HG02870 (cell line): ENCODE results near the gene CREB3.

Experiments used
- ATAC-seq: cut with Tn5 transposase; IDR thresholded peaks from one replicate; pipeline ENCODE4 v1.9.1; 2021; ENCODE audit warnings: mild to moderate bottlenecking, moderate library complexity; ENCODE audit not compliant: unreplicated experiment

Gene CREB3

DNA sequence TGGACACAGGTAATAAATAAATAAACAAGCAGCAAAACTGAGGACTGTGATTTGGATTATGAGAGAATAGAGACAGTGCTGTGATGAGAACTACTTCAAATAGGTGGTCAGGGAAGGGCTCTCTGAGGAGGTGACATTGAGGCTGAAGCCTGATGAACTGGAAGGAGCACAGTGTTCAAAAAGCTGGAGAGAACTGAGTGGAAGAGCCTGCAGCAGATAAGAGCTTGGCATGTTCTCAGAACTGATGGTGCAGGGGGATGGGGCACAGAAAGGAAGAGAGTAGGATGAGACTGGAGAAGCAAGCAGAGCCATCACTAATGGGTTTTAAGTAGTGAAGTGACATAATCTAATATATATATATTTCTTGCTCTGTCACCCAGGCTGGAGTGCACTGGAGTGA is 31.5 kb upstream of the CREB3 start:
- no peak for ATAC-seq

DNA sequence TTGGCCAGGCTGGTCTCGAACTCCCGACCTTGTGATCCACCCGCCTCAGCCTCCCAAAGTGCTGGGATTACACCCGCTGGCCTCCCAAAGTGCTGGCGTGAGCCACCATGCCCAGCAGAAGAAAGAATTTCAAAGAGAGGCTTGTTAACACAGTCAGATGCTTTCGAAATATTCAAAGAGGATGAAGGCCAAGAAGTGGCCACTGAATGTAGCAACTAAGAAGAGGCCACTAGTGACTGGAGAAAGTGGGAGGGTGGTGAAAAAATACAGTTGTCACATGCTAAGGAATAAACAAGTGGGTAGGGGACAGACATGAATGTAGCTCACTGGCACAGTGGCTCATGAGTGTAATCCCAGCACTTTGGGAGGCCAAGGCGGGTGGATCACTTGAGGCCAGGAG is 29.8 kb upstream of the CREB3 start:
- ATAC-seq: no peak

DNA sequence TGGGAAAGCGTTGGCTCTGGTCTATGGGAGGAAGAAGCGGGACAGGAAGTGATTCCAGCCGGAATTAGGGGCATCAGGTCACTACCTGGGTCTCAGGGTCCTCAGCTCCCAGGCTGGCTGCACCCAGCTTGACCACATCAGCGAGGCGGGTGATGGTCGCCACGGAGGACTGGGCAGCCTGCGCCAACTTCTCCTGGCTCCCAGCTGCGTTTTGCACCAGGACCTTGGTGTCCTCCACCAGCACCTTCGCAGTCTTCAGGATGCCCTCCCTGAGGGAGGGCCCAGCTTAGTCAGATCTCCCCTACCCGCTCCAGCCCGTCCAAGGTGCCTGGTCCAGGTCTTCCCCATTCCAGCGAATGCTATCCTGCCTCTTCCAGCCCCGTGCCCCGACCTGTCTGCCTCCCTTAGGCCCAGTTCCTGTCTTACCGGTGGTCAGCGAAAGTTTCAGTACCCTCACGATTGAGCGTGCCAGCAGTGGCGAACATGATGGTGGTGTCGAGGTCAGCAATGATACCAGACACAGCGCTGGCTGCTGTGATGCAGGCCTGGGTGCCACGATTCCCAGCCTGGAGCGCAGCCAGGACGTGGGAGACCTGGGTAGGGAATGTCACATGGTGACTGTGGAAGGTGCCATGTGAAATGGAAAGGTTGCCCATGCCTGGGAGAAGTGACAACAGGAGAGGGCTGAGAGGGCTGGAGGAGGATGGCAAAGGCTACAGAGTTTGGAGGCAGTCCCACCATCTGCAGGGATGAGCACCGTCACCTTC is 28.4 kb upstream of the CREB3 start:
- ATAC-seq: no peak

DNA sequence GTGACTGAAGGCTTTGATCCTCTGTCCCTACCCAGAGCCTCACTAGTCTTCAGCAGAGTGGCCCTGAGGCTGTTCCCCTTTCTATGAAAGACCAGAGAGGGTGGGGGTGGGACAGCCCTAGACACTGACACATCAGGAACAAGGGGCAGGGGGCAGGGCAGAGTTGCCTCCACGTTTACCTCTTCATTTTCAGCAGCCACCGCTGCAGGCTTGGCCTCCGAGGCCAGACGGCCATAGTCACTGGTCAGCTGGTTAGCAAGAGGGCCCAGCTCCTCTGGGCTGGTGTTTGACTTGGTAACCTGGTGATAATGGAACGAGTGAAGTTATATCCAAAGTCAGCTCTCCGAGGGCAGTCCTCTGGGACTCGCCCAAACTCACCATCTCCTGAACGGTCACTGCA is 27.1 kb upstream of the CREB3 start:
- no peak for ATAC-seq

DNA sequence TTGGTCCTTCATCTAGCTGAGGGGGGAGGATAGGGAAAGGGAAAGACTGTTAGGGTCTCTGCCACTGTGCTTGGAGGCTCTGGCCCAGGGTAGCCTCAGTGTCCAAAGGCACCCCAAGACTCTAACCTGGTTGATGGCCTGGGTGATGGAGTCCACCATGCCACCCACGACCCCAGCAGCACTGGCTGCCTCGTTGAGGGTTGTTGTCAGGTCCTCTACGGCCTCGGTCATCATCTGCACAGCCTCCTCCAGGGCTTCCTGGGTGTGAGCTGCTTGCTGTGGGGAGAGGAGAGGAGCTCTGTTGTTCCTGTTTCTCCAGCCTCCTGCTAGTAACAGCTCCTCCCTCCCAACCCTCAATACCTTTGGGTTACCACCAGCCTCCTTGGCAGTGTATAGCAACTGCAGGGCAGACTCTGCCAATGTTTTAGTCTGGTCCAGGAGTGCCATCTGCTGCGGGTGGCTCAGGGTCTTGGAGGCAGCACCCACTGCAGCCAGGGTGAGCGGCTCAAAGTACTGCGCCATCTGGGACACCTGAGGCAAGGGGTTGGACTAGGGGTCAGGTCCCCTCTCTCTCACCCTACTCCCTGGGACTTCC is 26.5 kb upstream of the CREB3 start:
- ATAC-seq: no peak

DNA sequence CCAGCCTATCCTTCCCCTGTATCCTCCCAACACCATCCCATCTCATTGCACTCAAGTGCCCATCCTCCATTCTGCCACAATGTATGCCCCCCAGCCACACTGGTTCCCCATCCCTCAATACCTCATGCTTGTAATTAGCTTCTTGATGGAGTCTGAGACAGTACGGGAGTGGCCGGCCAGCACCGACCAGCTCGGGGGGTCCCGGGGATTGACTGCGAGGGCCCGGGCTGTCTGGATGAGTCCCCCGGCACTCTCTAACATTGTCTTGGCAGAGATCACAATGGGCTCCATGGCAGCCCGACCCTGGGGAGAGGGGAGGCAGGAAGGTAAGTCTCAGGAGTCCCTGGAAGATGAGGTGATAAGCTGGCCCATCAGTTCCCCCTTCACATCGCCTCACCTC is 25.5 kb upstream of the CREB3 start:
- ATAC-seq: no peak

DNA sequence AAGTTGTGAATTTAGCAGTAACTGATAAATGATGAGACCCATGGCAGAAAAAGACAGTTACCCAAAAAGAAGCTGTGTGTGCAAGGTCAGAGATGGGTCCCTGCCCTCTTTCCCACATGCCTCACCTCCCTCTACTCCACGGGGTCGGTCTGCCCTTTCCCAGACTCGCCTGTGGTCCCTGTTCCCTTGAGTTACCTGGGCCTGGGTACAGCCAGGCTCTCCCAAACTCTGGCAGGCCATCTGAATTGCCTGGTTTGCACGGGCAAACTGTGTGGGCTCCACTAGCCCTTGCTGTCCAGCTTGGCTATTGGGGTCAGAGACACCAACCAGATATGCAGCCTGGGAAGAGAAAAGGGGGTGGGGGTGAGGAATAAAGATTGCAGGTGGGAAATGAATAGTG is 24.3 kb upstream of the CREB3 start:
- ATAC-seq: no peak

DNA sequence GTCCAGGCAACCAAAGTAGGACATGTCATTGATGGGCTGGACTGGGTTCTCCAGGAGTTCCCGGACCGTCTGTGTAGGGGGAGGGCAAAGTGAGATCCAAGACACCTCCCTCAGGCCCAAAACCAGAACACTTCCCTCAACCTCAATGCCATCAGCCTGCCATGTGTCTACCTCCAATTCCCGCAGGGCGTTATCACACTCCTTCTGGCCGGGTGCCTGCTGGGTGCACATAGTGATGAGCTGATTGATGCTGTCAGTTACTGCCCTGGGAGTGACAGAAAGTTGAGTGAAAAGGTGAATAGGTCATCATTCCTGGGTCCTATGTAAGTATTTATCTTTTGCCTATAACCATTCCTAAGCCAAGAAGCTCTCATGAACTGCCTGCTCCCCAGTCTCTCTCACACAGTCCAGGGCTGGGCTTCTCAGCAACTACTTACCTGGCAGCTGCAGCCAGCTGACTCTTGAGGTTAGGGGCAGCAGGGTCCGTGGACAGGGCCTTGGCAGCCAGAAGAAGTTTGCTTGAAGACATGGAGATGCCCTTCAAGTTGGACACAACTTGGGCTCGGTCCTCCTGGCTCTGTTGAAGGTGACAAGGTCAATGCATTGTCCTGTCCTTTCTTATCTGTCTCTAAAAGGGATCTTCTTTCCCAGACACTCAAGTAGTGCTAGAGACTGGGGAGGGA is 21.5 kb upstream of the CREB3 start:
- ATAC-seq: no peak

DNA sequence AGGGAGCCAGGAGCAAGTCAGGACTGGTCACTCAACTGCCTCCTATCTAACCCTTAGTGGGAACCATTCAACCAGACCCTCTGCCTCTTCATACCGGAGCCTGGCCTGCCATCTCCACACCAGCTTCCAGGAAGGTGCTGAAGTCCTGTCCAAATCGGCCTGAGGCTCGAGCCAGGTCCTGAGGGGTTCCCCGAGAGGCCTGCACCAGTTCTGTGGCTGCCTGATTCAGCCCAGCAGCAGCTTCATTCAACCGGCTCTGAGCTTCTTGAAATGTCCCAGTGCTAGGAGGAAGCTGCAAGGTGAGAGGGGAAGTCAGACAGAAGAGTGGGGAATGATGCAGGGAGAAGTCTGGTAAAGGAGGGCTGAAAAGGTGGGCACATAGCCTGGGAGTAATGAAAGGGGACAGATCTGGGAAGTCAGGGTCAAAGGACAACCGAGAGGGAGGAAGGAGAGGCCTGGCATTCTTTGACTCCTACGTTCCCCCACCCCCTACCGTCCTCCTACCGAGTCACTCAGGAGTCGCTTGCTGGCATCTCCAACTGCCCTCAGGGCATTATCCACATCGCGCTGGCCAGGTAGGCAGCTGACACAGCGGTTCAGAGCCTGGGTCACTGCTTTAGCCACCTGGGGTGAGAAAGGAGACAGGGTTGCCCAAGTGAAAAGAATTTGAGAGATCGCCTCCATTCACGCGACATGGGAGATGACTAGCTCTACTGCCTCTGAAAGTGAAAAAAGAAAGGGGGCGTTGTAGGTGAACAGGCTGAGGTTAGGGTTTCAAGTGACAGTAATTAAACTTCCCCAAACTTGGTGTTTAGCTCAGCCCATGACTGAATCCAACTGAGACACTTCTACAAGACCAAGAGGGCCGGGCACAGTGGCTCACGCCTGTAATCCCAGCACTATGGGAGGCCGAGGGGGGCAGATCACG is 20.7 kb upstream of the CREB3 start:
- ATAC-seq: peak; percentile 66

DNA sequence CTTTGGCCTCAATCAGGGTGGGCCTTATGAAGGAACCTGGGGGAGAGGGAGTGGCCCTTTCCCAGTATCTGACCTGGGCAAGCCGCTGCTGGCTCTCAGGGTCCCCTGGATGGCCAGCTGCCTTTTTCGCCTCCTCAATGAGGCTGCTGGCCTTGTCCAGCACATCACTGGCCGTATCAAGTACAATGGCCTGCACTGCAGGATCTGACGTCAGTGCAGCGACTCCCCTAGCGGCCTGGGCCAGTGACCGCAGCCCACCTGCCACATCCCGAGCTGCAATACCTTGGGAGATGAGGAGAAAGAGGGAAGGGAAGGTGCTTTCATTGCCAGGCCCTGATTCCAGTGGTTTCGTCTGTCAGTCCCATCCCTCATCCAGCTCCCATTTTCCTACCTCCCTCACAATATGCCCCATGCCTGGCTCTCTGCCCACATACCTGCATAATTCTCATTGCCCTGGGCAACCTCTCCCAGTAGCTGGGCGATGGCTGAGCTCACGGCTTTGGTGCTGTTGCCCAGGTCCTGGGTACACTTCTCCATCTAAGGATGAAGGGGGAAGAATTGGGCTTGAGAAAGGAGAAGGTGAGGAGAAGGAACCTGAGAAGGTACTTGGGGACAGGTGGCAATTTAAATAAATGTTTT is 19.6 kb upstream of the CREB3 start:
- ATAC-seq: no peak

DNA sequence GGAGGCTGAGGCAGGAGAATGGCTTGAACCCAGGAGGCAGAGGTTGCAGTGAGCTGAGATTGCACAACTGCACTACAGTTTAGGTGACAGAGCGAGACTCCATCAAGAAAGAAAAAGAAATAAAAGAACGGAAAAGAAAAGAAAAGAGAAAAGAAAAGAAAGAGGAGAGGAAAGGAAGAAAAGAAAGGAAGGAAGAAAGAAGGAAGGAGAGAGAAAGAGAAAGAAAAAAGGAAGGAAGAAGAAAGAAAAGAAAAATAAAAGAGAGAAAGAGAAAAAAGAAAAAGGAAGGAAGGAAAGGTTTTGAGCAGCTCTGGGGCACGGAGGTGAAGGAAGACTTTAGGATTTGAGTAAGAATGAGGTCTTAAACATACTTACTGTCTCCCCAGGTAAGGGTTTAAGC is 18.9 kb upstream of the CREB3 start:
- no peak for ATAC-seq

DNA sequence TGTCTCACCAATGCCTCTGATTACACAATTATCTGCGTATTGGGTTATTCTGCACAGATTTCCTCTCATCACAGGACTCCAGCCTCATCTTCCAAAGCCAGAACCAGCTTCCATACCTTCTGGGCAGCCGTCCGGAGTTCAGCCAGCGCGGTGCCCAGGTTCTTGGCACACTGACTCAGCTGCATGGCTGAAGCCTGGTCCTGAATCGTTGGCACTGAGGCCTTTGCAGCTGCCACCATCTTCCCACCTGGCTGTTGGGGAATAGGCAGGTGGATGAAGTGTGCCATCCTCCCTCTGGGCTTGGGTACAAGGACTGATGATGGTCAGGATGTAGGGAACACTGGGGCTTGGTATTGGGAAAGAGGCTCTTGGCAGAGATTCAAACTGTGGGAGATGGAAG is 18.3 kb upstream of the CREB3 start:
- ATAC-seq: no peak

DNA sequence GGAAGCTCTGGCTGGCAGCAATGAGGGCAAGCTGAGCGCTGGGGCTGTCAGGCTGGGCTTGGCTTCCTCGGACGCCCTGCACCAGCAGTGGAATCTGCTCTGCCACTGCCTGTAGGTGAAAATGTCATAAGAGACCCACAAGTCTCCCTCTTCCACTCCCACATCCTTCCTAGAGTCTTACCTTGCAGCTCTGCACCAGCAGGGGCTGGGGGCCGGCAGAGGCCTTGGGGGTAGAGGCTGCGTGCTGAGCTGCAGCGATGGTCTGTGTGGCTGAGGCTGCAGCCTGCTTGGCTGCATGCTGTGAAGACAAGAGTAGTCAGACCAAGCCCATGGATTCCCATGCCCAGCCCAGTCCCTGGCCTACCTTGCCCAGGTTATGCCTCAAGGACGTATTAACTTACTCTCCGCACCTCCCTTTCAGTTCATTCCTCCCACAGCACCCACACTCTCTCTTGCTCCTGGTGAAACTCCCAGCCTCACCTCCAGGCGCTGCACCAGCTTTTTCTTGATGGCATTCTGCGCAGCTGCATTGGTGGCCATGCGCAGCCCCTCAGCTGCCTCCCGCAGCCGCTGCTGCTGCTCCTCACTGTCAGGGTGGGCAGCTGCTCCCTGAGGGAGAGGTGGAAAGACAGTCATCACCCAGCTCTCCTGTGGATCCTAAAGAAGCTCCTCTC is 17.8 kb upstream of the CREB3 start:
- ATAC-seq: no peak

DNA sequence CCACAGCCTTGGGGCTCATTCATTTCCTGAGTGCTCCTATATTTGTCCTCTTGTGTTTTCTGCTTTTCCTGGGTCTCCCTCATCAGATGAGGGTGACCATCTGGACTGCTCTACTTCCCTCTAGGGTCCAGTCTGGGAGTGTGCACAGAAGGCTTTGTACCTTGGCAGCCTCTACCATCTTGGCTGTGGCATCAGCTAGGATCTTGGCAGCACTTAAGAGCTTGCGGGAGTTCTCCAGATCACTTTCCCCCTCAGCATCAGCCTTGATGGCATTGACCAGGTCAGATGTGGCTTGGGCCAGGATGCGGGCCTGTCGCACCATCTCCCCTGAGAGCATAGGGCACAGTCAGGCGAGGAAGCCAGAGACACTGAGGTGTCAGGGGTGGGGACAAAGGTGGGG is 16.2 kb upstream of the CREB3 start:
- ATAC-seq: no peak

DNA sequence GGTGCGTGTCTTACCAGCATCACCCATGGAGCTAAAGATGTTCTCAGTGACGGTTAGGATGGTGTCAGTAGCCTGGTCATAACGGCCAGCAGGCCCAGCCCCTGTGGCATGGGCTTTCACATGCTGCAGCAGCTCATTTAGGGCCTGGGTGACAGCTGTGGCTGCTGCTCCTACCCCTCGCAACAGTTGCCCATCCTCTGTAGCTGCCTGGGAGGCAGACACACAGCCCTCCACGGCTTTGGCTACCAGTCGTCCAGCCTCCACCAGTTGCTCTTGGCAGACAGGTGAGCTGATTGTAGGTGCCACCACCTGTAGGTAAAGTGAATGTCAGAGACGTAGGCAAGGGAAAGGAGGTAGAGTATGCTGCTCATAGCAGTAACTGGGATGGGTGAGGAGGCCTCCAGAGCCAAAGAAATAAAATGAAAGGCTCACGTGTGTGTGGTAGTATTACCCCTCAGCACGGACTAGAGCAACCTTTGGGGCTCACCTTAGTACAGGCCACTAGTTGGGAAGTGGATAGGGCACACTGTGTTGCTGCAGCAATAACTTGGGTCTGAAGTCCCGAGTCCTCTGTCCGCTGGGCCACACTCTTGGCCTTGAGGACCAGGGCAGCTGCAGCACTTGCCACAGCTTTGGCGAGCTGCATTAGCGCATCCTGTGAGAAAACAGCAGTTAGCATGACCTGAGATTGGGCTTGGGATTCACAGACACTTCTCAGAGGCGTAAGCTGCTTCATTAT is 15.2 kb upstream of the CREB3 start:
- no peak for ATAC-seq

DNA sequence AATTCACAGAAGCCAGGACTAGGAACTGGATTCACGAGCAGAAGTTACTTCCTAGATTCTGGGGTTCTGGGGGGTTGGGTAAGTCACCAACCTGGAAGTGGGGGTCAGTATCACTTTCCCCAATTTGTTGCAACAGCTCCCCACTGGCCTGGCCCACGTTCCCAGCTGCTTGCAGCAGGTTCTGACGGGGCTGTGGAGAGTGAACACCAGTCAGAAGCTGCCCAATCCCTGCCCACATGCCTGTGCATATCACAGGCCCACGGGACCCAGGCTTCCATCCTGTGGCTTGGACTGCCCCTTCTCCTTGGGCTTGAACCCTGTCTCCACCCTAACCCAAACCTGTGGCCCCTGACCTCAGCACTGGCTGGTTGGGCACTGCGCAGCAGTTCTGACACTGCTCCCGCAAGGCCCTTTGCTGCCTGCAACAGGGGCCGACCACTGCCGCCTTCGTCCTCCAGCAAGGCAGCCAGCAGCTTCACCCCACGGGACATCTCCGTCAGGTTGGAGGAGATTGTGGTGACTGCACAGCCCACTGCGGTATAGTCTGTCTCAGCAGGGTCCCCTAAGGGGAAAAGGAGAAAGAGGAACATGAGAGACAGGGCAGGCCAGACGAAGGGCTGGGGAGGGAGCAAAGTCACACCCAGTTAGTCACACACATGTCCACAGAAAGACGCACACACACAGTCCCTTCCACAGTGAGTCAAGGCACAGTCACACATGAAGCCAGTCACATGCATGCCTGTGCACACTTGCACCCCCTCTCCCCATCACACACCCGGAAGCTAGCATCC is 13.6 kb upstream of the CREB3 start:
- no peak for ATAC-seq

DNA sequence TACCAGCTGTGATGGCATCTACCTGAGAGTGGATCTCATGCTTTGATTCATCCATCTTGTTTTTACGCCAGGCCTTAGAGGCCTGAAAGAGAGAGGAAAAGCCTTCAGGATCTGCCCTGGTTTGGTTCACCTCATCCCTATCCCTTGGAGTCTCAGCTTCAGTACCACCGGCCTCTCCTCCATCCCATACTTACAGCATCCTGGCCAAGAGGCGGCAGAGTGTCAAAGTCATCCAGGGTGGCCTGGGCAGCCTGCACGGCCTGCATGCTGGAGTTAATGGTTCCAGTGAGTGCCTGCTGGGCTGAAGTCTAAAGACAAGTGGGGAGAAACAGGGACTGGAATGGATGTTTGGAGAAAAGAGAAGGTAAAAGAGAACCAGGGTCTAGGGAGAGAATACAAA is 12.9 kb upstream of the CREB3 start:
- ATAC-seq: no peak

DNA sequence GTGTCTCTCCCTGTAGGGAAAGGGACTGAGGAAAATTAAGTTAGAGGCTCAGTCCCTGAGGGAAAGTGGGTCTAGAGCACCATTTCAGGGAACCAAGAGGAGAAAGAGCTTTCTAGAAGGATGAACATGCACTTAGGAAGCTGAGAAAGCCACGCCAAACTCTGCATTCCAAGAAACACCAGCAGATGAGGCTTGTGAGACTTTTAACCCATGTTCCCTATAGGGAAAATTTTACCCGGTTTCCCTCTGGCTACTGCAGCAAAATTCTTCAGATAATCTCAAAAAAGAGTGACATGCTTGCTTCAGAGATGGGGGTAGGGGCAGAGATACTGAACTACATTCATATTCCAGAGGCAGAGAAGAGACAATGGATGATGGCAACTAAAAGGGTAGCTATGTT is 9.0 kb upstream of the CREB3 start:
- ATAC-seq: no peak

DNA sequence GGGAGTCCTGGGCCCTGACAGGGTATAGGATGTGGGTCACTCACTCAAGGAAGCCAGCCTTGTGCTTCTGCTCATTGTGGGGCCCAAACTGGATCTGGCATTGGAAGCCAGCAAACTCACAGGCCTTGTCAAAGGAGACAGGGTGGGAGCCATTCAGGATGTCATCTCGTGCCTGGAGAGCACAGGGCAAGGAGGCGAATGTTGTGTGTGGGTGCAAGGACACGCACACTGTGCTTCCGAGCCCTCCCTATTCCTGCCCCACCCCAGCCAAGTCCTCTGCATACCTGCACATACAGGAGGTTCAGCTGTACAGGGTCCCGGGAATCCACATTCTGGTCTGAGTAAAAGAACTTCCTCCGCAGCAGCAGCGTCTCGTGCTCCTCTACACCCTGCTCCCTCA is 8.6 kb upstream of the CREB3 start:
- no peak for ATAC-seq
